GM08714 (cell line): ENCODE data around the gene ANKRD55.
"Not testable (repeated sequence)": the region's sequence is repeated elsewhere in the genome, so short reads cannot be mapped to it uniquely, and the experiment has no call there.

ENCODE experiments used
- H3K4me3 ChIP-seq: fragments of 200-500 bp; sonication (Bioruptor generic); 2 replicates; pipeline ENCODE4 v1.5.1; 2014; ENCODE audit warnings: mild to moderate bottlenecking, low read length, inconsistent platforms
- ZNF274 ChIP-seq: IDR thresholded peaks from 2 replicates; pipeline ENCODE4 v1.6.1; 2012; ENCODE audit warnings: mild to moderate bottlenecking, low read depth, low read length

The ANKRD55 gene

DNA sequence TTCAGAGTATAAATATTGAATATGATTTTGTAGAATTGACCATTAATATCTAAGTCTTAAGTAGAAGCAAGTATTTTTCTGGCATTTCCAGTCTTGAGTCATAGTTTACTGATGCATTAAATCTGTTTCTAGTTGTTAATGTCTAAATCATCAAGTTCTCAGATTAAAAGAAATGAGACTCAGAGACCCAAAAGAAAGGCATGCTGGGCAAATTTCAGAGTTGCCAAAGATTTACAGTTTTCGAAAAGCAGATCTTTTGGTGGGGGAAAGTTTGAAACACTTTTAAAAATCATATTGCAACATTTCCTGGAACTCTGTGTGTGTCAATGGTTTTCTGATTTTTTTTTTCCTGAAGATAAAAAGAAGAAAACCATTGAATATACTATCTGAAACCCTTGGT, 60.9 kb downstream of the ANKRD55 start:
- no peak overlapping the region for H3K4me3 ChIP-seq
- TF ChIP-seq ZNF274 = no peak

DNA sequence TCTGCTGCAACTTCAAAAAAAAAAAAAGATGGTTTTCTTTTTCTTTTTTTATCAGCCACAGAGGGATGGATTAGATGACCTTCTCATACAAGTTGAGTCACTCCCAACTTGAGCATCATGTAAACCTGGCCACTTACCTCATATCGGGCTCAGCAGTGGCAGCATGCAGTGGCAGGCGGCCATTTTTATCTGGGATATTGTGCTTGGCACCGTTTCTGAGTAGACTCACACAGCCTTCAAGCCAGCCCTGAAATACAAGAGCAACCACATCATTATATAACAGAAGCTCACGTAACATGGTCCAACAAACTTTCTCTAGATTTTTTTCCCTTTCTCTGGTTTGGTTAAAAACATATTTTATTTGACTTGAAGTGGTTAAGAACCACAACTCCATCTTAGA, 62.6 kb downstream of the ANKRD55 start:
- no peak for TF ChIP-seq ZNF274
- no peak overlapping the region for H3K4me3 ChIP-seq

DNA sequence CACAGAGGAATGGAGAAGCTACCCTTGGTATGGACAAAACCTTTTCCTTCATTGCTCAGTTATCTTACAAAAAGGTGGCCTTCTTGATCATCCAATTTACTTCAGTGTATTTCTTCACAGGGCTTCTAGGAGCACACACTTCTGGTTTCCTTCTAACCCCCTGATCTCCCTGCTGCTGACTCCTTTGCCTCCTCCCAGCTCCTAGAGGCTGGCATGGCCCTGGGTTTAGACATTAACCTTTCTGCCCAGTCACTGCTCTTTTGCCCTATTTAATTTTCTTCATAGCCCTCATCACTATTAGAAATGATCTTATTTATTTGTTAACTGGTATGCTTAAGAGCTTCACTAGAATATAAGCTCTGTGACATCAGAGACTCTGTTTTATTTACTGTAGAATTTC, 63.2 kb downstream of the ANKRD55 start:
- no peak overlapping the region for H3K4me3 ChIP-seq
- no peak for TF ChIP-seq ZNF274

DNA sequence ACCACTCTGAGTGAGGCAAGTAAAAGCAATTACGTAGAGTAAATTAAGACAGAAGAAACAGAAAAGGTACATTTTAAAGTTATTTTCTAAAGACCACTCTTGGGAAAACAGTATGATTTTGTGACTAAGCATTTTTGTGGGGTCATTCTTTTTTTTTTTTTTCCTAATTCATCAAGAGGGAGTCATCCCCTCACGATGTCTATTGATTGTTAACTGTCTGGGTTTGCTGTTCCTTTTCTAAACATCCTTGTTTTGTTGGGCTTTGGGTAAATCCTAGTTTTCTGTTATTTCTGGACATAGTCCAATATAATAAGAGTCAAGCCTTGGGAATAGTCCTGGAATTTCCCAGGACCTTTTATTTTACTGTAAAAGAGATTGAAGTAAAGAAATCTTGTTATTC, 63.8 kb downstream of the ANKRD55 start:
- no peak overlapping the region for H3K4me3 ChIP-seq
- no peak for TF ChIP-seq ZNF274

DNA sequence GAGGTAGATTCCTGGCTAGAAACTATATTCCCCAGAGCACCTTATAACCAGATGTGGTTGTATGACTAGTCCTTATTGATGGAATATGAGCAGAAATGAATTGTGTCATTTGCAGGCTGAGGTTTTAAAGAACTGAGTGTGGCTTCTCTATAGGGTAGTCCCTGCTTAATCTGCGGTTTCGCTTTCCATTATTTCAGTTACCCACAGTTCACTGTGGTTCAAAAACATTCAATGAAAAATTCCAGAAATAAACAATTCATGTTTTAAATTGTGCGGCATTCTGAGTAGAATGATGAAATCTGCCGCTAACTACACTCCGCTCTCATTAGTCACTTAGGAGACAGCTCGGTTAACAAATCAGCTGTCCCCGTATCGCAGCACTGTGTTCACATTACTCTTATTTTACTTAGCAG, 65.1 kb downstream of the ANKRD55 start:
- H3K4me3 ChIP-seq = no peak overlapping the region
- TF ChIP-seq ZNF274 = no peak

DNA sequence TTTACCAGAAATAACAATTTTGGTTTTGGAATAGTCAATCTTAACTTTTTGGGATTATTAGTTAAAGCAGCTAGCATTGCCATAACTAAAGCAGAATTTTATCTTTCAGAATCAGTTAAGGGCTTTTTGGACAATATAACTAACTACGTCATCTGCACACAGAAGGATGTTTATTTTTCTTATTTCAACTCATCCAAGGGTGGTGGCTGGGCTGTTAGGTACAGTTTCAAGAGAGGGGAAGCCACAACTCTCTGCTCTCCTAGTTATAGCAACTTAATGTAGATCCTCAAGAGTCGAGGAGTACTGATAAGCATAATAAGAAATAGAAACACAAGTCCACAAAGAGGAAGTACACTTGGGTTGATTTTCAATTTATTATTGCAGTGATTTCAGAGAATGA, 65.6 kb downstream of the ANKRD55 start:
- no peak overlapping the region for H3K4me3 ChIP-seq
- no peak for TF ChIP-seq ZNF274

DNA sequence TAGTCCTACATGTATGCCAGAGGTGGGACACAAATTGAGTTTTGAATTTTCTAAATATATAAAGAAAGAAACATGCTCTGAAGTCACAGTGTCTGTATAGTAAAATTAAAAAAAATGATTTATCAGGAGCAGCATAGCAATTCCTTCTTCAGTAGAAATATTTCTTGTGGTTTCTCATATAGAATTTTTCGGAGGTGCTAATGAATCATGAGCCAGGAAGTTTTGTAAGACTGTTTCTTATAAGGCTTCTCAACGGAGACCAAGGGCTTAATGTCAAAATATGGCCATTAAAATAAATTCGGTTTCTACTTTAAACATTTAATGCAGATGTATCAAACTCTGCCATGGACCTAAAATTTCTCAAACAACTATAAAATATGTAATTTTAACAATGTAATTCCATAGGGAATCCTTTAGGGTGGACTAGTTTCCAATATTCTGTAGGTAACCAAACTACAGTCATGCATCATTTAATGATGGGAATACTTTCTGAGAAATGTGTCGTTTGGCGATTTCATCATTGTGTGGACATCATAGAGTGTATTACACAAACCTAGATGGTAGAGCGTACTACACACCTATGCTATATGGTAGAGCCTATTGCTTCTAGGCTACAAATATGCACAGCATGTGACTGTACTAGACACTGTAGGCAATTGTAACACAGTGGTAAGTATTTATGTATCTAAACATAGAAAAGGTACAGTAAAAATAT, 66.3 kb downstream of the ANKRD55 start:
- H3K4me3 ChIP-seq = no peak overlapping the region
- TF ChIP-seq ZNF274 = no peak

DNA sequence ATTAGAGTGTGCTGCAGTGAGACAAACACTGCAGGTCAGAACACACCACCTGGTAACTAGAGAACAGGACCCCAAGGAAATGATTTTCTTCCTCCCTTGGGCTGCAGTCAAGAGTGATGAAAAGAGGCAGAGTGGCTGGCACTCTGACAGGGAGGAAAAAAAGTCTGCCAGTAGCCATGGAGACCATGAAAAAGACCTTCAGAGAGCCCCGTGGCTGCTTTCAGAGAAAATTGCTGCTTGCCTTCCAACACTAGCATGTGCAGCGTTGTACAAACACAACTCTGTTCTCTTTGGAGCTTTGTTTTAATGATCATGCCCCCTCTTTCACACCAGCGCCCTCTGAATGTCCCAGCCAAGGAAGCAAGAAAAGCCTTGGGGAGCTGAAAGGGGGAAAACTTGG, 68.8 kb downstream of the ANKRD55 start:
- TF ChIP-seq ZNF274 = no peak
- no peak overlapping the region for H3K4me3 ChIP-seq

DNA sequence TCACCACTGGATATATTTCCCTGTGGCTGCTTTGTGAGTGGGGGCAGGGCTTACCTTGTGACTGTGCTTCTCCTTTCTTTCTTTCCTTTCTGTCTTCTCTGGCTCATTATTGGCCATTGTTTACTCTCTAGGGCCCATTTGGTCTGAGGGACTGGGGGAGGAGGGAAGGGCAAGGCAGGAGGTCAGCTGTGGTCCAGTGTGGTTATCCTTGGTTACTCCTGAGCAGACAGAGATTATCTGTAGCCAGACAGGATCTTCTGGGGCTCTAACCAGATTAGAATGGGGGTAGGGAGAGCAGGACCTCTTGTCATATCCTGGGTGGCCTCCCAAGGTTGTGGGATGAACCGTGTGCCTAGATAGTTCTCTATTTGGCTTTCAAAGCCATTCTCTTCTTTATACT, 71.2 kb downstream of the ANKRD55 start:
- no peak overlapping the region for H3K4me3 ChIP-seq
- TF ChIP-seq ZNF274 = no peak

DNA sequence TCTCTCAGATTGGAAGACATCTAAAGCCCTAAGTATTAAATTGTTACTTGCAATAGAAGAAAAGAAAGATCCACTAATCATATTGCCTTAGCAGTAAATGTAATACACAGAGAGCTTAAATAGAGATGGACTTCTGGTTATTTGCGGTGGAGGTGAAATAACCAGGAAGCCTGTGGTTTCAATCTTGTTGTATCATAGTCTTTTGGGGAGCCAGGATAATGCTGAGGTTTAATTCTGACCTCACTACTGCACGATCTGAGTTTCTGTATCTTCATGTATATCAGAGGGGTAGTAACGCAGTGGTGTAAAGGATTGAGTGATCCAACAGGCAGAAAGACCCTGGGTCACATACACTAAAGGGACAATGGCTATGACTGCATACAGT, 71.7 kb downstream of the ANKRD55 start:
- H3K4me3 ChIP-seq = no peak overlapping the region
- TF ChIP-seq ZNF274 = no peak

DNA sequence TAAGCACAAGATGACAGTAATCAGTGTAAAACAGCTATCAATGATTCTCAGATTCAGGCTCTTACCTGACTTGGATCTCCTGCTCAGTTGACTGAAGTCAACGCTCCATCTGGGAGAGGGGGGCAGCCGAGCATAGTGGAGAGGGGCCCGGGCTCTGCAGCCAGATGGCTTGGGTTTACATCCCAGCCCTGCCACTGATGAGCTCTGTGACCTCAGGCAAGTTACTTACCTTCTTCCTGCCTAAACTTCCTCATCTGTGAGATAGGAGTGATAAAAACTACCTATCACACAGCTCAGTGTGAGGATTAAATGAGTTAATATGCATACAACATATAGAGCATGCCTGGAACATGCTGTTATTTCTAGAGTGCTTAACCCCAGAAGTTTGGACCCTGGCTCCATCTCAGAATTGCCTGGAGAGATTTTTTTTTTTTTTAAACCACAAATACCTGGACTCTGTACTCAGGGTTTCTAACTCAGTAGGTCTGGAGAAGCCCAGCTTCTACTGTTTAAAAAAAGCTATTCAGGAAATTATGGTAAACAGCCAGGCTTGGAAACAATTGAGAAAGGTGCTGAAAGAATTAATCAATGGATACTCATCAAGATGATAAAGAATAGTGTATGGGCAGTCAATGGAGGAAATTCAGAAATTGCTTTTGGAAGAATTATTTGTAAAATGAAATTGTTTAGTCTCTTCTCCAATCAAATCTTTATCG, 72.2 kb downstream of the ANKRD55 start:
- H3K4me3 ChIP-seq = no peak overlapping the region
- no peak for TF ChIP-seq ZNF274

DNA sequence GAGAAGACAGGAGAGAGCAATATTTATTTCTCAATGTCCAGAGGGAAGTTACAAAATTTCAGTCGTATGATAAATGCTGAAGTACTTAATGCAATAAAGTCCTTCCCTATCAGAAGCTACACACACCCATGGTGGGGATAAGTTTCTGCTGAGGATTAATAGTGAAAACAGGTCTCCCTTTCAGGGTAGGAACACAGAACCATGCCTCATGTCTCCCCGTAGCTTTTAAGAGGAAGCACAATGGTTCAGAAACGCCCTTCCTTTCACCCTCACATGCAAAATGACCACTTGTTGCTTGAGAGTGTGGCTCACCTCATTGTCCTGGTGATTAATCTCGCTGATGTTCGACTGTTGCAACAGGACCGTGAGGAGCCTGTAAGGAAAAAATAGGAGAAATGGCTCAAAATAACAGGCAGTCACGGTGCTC, 73.6 kb downstream of the ANKRD55 start:
- TF ChIP-seq ZNF274 = no peak
- H3K4me3 ChIP-seq = no peak overlapping the region

DNA sequence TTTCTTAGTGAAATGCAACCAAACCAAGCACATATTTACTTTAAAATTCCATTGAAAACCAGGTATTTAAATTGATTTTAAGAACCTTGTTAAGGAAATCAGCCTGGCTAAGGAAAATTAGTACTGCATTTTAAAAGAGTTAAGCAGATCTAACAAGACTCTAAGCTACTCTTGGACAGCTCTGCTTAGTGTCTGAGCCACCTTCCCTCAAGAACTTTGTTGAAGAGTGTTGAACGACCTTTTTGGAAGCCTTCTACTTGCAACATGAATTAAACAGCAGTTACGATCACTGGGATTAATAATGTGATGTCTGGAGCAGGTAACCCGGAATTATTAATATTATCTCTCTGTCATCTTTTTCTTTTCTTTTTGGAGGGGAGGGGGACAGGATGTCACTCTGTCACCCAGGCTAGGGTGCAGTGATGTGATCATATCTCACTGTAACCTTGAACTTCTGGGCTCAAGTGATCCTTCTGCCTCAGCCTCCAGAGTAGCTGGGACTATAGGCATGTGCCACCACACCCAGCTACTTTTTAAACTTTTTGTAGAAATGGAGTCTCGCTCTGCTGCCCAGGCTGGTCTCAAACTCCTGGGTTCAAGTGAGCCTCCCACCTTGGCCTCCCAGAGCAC, 74.7 kb downstream of the ANKRD55 start:
- TF ChIP-seq ZNF274 = no peak
- H3K4me3 ChIP-seq = no peak overlapping the region

DNA sequence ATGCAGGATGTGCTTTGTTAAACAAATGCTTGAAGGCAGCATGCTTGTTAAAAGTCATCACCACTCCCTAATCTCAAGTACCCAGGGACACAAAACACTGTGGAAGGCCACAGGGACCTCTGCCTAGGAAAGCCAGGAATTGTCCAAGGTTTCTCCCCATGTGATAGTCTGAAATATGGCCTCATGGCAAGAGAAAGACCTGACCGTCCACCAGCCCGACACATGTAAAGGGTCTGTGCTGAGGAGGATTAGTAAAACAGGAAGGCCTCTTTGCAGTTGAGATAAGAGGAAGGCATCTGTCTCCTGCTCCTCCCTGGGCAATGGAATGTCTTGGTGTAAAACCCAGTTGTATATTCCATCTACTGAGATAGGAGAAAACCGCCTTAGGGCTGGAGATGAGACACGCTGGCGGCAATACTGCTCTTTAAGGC, 75.9 kb downstream of the ANKRD55 start:
- not testable (repeated sequence) for H3K4me3 ChIP-seq

DNA sequence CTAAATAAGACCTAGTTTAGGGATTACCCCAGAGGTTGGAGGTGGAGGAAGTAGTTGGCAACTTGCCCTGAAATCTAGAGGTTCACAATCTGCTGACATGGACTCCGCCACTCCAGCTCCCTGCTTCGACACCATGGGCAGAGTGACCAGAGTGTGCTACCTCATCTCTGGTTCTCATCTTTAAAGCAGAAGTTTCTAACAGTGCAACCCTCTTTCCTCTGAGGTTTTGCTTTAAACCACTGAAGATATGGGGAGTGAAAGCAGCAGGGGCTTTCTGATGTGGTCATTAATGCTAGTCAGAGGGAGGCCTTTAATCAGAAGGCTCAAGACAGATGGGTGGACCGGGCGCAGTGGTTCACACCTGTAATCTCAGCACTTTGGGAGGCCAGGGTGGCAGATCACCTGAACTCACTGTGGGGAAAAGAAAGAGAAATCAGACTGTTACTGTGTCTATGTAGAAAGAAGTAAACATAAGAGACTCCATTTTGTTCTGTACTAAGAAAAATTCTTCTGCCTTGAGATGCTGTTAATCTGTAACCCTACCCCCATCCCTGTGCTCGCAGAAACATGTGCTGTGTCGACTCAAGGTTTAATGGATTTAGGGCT, 76.4 kb downstream of the ANKRD55 start:
- H3K4me3 ChIP-seq = not testable (repeated sequence)
